WTC11 (cell line): ENCODE results near the gene FASTKD3. TPM values are rescaled to one million over a fixed set of nuclear protein-coding genes. Genes with fewer than 3 reads are reported as not detected.

Experiments used
- ATAC-seq: fragments of 200-7000 bp; cut with Tn5 transposase; 2 replicates; pipeline ENCODE4 v1.10.0; 2021; ENCODE audit warnings: mild to moderate bottlenecking, moderate library complexity
- CTCF ChIA-PET: fragments of 300-600 bp; sonication (Branson Sonifier 250); formaldehyde crosslinking; loops from one replicate; lab custom pipeline; 2021; ENCODE audit warnings: antibody characterized with exemption; lab: Charles Lee
- POLR2A ChIA-PET: fragments of 350-600 bp; sonication (Branson Sonifier 250); formaldehyde crosslinking; loops from one replicate; lab custom pipeline; 2021; ENCODE audit warnings: antibody characterized with exemption; lab: Charles Lee
- DNase-seq: peaks from one replicate; pipeline ENCODE4 v3.0.0; 2021; ENCODE audit warnings: low spot score
- H3K27ac Mint-ChIP-seq: 2 replicates; pipeline ENCODE4 v1.8.0; 2021; ENCODE audit warnings: mixed read lengths
- H3K27me3 Mint-ChIP-seq: 2 replicates; pipeline ENCODE4 v1.8.0; 2021; ENCODE audit warnings: low read depth, mild to moderate bottlenecking, moderate library complexity, mixed read lengths
- H3K36me3 Mint-ChIP-seq: 2 replicates; pipeline ENCODE4 v1.8.0; 2021; ENCODE audit warnings: mixed read lengths
- H3K4me1 Mint-ChIP-seq: 2 replicates; pipeline ENCODE4 v1.8.0; 2022; ENCODE audit warnings: mixed read lengths
- H3K4me3 Mint-ChIP-seq: 2 replicates; pipeline ENCODE4 v1.8.0; 2021; ENCODE audit warnings: mild to moderate bottlenecking, moderate library complexity, mixed read lengths
- H3K9me3 Mint-ChIP-seq: 2 replicates; pipeline ENCODE4 v1.8.0; 2021; ENCODE audit warnings: mixed read lengths
- AR ChIP-seq: fragments of 250-450 bp; sonication (Bioruptor Pico); IDR thresholded peaks from 2 replicates; pipeline ENCODE4 v1.9.0; 2021; ENCODE audit warnings: mild to moderate bottlenecking
- ERG ChIP-seq: fragments of 250-450 bp; sonication (Bioruptor Pico); IDR thresholded peaks from 2 replicates; pipeline ENCODE4 v1.8.0; 2021; ENCODE audit warnings: mild to moderate bottlenecking
- FOXP4 ChIP-seq: sonication (generic); formaldehyde crosslinking; IDR thresholded peaks from 2 replicates; pipeline ENCODE4 v1.8.0; 2022; ENCODE audit warnings: mild to moderate bottlenecking, missing genetic modification reagents
- GABPB1 ChIP-seq: sonication (generic); formaldehyde crosslinking; IDR thresholded peaks from 2 replicates; pipeline ENCODE4 v1.8.1; 2023; ENCODE audit warnings: mild to moderate bottlenecking, missing genetic modification reagents
- GRHL2 ChIP-seq: fragments of 250-450 bp; sonication (Bioruptor Pico); IDR thresholded peaks from 2 replicates; pipeline ENCODE4 v1.8.0; 2022; ENCODE audit warnings: mild to moderate bottlenecking, moderate library complexity; ENCODE audit not compliant: insufficient replicate concordance, severe bottlenecking
- JAZF1 ChIP-seq: fragments of 250-450 bp; sonication (Bioruptor Pico); IDR thresholded peaks from 2 replicates; pipeline ENCODE4 v1.9.0; 2021; ENCODE audit warnings: moderate library complexity, mild to moderate bottlenecking, inconsistent platforms
- KAT7 ChIP-seq: sonication (generic); formaldehyde crosslinking; IDR thresholded peaks from 2 replicates; pipeline ENCODE4 v1.8.1; 2023; ENCODE audit warnings: missing genetic modification reagents, mild to moderate bottlenecking, borderline replicate concordance
- MXD4 ChIP-seq: fragments of 250-450 bp; sonication (Bioruptor Pico); IDR thresholded peaks from 2 replicates; pipeline ENCODE4 v1.8.0; 2021; ENCODE audit warnings: mild to moderate bottlenecking, moderate library complexity, borderline replicate concordance
- MYBL2 ChIP-seq: sonication (generic); formaldehyde crosslinking; IDR thresholded peaks from 2 replicates; pipeline ENCODE4 v1.8.1; 2023; ENCODE audit warnings: mild to moderate bottlenecking, moderate library complexity, missing genetic modification reagents
- NR2C2 ChIP-seq: sonication (generic); formaldehyde crosslinking; IDR thresholded peaks from 2 replicates; pipeline ENCODE4 v1.8.0; 2022; ENCODE audit warnings: mild to moderate bottlenecking, missing genetic modification reagents
- OVOL2 ChIP-seq: fragments of 250-450 bp; sonication (Bioruptor Pico); IDR thresholded peaks from 2 replicates; pipeline ENCODE4 v1.9.0; 2021; ENCODE audit warnings: mild to moderate bottlenecking, borderline replicate concordance
- PRDM15 ChIP-seq: sonication (generic); formaldehyde crosslinking; IDR thresholded peaks from 2 replicates; pipeline ENCODE4 v1.8.0; 2022; ENCODE audit warnings: missing genetic modification reagents
- PREB ChIP-seq: sonication (generic); formaldehyde crosslinking; IDR thresholded peaks from 2 replicates; pipeline ENCODE4 v1.8.1; 2022; ENCODE audit warnings: mild to moderate bottlenecking, missing genetic modification reagents, moderate library complexity, borderline replicate concordance
- RELA ChIP-seq: sonication (generic); formaldehyde crosslinking; IDR thresholded peaks from 2 replicates; pipeline ENCODE4 v1.8.1; 2022; ENCODE audit warnings: missing genetic modification reagents, mild to moderate bottlenecking, borderline replicate concordance
- SMAD3 ChIP-seq: sonication (generic); formaldehyde crosslinking; IDR thresholded peaks from 2 replicates; pipeline ENCODE4 v1.8.0; 2022; ENCODE audit warnings: missing genetic modification reagents, mild to moderate bottlenecking, borderline replicate concordance
- USF2 ChIP-seq: sonication (generic); formaldehyde crosslinking; IDR thresholded peaks from 2 replicates; pipeline ENCODE4 v1.8.1; 2023; ENCODE audit warnings: mild to moderate bottlenecking, missing genetic modification reagents, moderate library complexity
- ZNF317 ChIP-seq: sonication (generic); formaldehyde crosslinking; IDR thresholded peaks from 2 replicates; pipeline ENCODE4 v1.8.1; 2023; ENCODE audit warnings: low read depth, mild to moderate bottlenecking, moderate library complexity, missing genetic modification reagents, borderline replicate concordance
- ZSCAN18 ChIP-seq: fragments of 250-450 bp; sonication (Bioruptor Pico); IDR thresholded peaks from 2 replicates; pipeline ENCODE4 v2.1.2; 2022; ENCODE audit warnings: mild to moderate bottlenecking, moderate library complexity
- total RNA-seq: library from RNA; stranded (reverse); gene quantifications from 3 replicates; pipeline ENCODE4 v1.2.3, GENCODE V29; 2021

The FASTKD3 gene
- total RNA-seq, 1 experiment from 2014 or later = 8.7 TPM

- no peak for DNase-seq
- Mint-ChIP-seq H3K9me3 (peaks cover 3% of the 10 kb centered on the region), H3K27me3 (peaks cover 70% of the 10 kb centered on the region)
- TF ChIP-seq AR (no peak), ZSCAN18 (CRISPR knock-in tag) (no peak), ZNF317 (CRISPR knock-in tag) (no peak), NR2C2 (no peak), ERG (CRISPR knock-in tag) (no peak), MXD4 (CRISPR knock-in tag) (no peak), PRDM15 (CRISPR knock-in tag) (no peak), SMAD3 (no peak), RELA (CRISPR knock-in tag) (no peak)
- TF ChIP-seq, all 79 proteins: peak for 0
- H3K4me1 Mint-ChIP-seq = peaks cover 6% of the 10 kb centered on the region
- ChIA-PET POLR2A (no interaction called here), CTCF (no interaction called here)
- ATAC-seq = no peak
- H3K36me3 Mint-ChIP-seq = no peaks in the 10 kb centered on the region
- H3K27ac Mint-ChIP-seq = no peak overlapping the region
- no peak overlapping the region for H3K4me3 Mint-ChIP-seq
Measured at GRCh38 chr5:7846327-7846726, 22.5 kb downstream of the FASTKD3 start.

GRCh38 chr5:7845557-7845956 lies 23.3 kb downstream of the FASTKD3 start:
- DNase-seq (no peak), ATAC-seq (no peak)
- Mint-ChIP-seq H3K36me3 (no peaks in the 10 kb centered on the region), H3K27ac (no peak overlapping the region), H3K4me1 (peaks cover 4% of the 10 kb centered on the region), H3K9me3 (peaks cover 11% of the 10 kb centered on the region), H3K27me3 (peaks cover 70% of the 10 kb centered on the region), H3K4me3 (no peak overlapping the region)
- ChIA-PET CTCF (interaction anchor here (0.6 kb wide), 1 partner anchor 747 kb away, joined by 3 read pairs; no protein-coding TSS in a partner anchor), POLR2A (no interaction called here)
- TF ChIP-seq NR2C2 (no peak), FOXP4 (CRISPR knock-in tag) (no peak), JAZF1 (CRISPR knock-in tag) (no peak), PREB (CRISPR knock-in tag) (no peak), GRHL2 (CRISPR knock-in tag) (no peak), GABPB1 (CRISPR knock-in tag) (no peak), KAT7 (CRISPR knock-in tag) (no peak), OVOL2 (no peak), MYBL2 (no peak), USF2 (CRISPR knock-in tag) (no peak)
